CD4-positive, alpha-beta T cell (primary cell): ENCODE data around the gene C2CD5. TPM values are rescaled to one million over a fixed set of nuclear protein-coding genes. Genes with fewer than 3 reads are reported as not detected.

Source experiments
- ATAC-seq: fragments of 200-7000 bp; cut with Tn5 transposase; one replicate; pipeline ENCODE4 v1.10.0; 2022; ENCODE audit warnings: mild to moderate bottlenecking; ENCODE audit not compliant: poor library complexity
- CTCF ChIA-PET: fragments of 350-600 bp; sonication (Branson Sonifier 250); formaldehyde crosslinking; loops from one replicate; lab custom pipeline; 2021; ENCODE audit warnings: antibody characterized with exemption, inconsistent platforms; lab: Charles Lee
- POLR2A ChIA-PET: fragments of 350-600 bp; sonication (Branson Sonifier 250); formaldehyde crosslinking; loops from one replicate; lab custom pipeline; 2021; ENCODE audit warnings: antibody characterized with exemption, inconsistent platforms; lab: Charles Lee
- DNase-seq, 14 experiments: peaks; one replicate each; pipeline ENCODE4 v3.0.0-alpha.2; 2013 to 2020; ENCODE audit warnings: mixed read lengths in 2 of 14
- H3K27ac ChIP-seq, 2 donors: one replicate each; pipeline versions ENCODE4 v1.5.1 to v1.7.0; 2013; ENCODE audit warnings: low read length in 2 of 2, low read depth in 1 of 2, mild to moderate bottlenecking in 1 of 2
- H3K27me3 ChIP-seq, 2 experiments: 1 replicate in 1 of 2; 2 replicates in 1 of 2; pipeline versions ENCODE4 v1.6.1 to v1.7.0; 2013; ENCODE audit warnings: low read length in 2 of 2, control low read depth in 1 of 2, mild to moderate bottlenecking in 1 of 2, moderate library complexity in 1 of 2; ENCODE audit not compliant: insufficient read depth in 2 of 2, control insufficient read depth in 1 of 2
- H3K36me3 ChIP-seq: one replicate; pipeline ENCODE4 v1.6.1; 2013; ENCODE audit warnings: low read length, control low read depth; ENCODE audit not compliant: insufficient read depth
- H3K4me1 ChIP-seq: one replicate; pipeline ENCODE4 v1.6.1; 2013; ENCODE audit warnings: low read length, control low read depth; ENCODE audit not compliant: insufficient read depth
- H3K4me3 ChIP-seq: one replicate; pipeline ENCODE4 v1.5.1; 2013; ENCODE audit warnings: mild to moderate bottlenecking, low read length, moderate library complexity
- H3K9me3 ChIP-seq, 2 experiments: 1 replicate in 1 of 2; 2 replicates in 1 of 2; pipeline versions ENCODE4 v1.6.1 to v1.7.0; 2013; ENCODE audit warnings: low read length in 2 of 2, mild to moderate bottlenecking in 2 of 2, control low read depth in 1 of 2, moderate library complexity in 1 of 2; ENCODE audit not compliant: control insufficient read depth in 1 of 2, insufficient read depth in 1 of 2
- H3K27ac Mint-ChIP-seq: one replicate; pipeline ENCODE4 v1.8.0; 2020; ENCODE audit warnings: mixed read lengths
- H3K27me3 Mint-ChIP-seq: one replicate; pipeline ENCODE4 v1.8.0; 2021; ENCODE audit warnings: mixed read lengths
- H3K36me3 Mint-ChIP-seq: one replicate; pipeline ENCODE4 v1.8.0; 2021; ENCODE audit warnings: low read depth, mixed read lengths
- H3K4me1 Mint-ChIP-seq: one replicate; pipeline ENCODE4 v1.8.0; 2021; ENCODE audit warnings: low read depth, mixed read lengths
- H3K4me3 Mint-ChIP-seq: one replicate; pipeline ENCODE4 v1.8.0; 2020; ENCODE audit warnings: mild to moderate bottlenecking, mixed read lengths
- H3K9me3 Mint-ChIP-seq: one replicate; pipeline ENCODE4 v1.8.0; 2020; ENCODE audit warnings: mixed read lengths
- CTCF ChIP-seq: fragments of 200-600 bp; IDR thresholded peaks from one replicate; pipeline ENCODE4 v1.8.0; 2022; ENCODE audit warnings: antibody characterized with exemption, mild to moderate bottlenecking
- intact Hi-C, 2 experiments: fragments of 100-400 bp; cut with DNase I in 1 of 2; cut with micrococcal nuclease in 1 of 2; formaldehyde crosslinking; loops; one replicate each; pipeline versions ENCODE4 v1.15.1 to v1.9.0; 2023 to 2025; cut with DNase I, micrococcal nuclease
- total RNA-seq, 174 experiments: library from RNA in 2 of 174; stranded (reverse) in 2 of 174; gene quantifications; one replicate each; pipeline ENCODE4 v1.2.3 and lab custom pipeline; 2021 to 2026

Gene C2CD5
- total RNA-seq, 2 experiments from 2014 or later, result 21.8 to 23.2 TPM

GRCh38 chr12:22531205-22531604 is 13.1 kb downstream of the C2CD5 start:
- ATAC-seq (no peak), DNase-seq (no peak)
- H3K27me3 ChIP-seq, result no peaks in the 10 kb centered on the region
- peaks cover 59% of the 10 kb centered on the region for H3K36me3 Mint-ChIP-seq
- intact Hi-C loops, result no loop called here
- no peak overlapping the region for H3K27ac ChIP-seq
- no peaks in the 10 kb centered on the region for H3K4me1 ChIP-seq
- TF ChIP-seq CTCF, result no peak
- no peak overlapping the region for H3K27ac Mint-ChIP-seq
- H3K9me3 Mint-ChIP-seq, result no peaks in the 10 kb centered on the region
- no peaks in the 10 kb centered on the region for H3K27me3 Mint-ChIP-seq
- no peaks in the 10 kb centered on the region for H3K9me3 ChIP-seq
- CTCF ChIA-PET, result no interaction called here
- H3K4me3 ChIP-seq, result no peak overlapping the region
- H3K36me3 ChIP-seq, result peaks cover 35% of the 10 kb centered on the region
- H3K4me3 Mint-ChIP-seq, result no peak overlapping the region
- H3K4me1 Mint-ChIP-seq, result peaks cover 25% of the 10 kb centered on the region
- POLR2A ChIA-PET, result interaction anchor here (0.7 kb wide), 1 partner anchor 13 kb away, joined by 4 read pairs; the partner anchor contains the start of gene C2CD5

GRCh38 chr12:22529281-22530060 is 14.9 kb downstream of the C2CD5 start:
- CTCF ChIA-PET, result interaction anchor here (0.6 to 1.7 kb wide), 10 partner anchors 14 to 141 kb away, joined by 3 to 12 read pairs (median 3); partner anchors contain the start of genes C2CD5 and ETNK1
- Histone ChIP-seq H3K9me3 (no peaks in the 10 kb centered on the region), H3K36me3 (peaks cover 50% of the 10 kb centered on the region), H3K4me3 (no peak overlapping the region), H3K27ac (no peak overlapping the region), H3K27me3 (no peaks in the 10 kb centered on the region), H3K4me1 (no peaks in the 10 kb centered on the region)
- intact Hi-C loops, result loop anchor here in 1 of 2 experiments (1.0 kb wide), 1 partner anchor 103 kb away; no protein-coding TSS in a partner anchor
- no peak overlapping the region for H3K27ac Mint-ChIP-seq
- POLR2A ChIA-PET, result interaction anchor here (1.2 kb wide), 1 partner anchor 15 kb away, joined by 12 read pairs; the partner anchor contains the start of gene C2CD5
- peak in 3 of 14 experiments; percentile 62 to 63 (median 62) for DNase-seq
- no peak overlapping the region for H3K4me3 Mint-ChIP-seq
- ATAC-seq, result peak; percentile 94
- peaks cover 56% of the 10 kb centered on the region for H3K36me3 Mint-ChIP-seq
- peak; percentile 83 for TF ChIP-seq CTCF
- H3K27me3 Mint-ChIP-seq, result no peaks in the 10 kb centered on the region
- H3K4me1 Mint-ChIP-seq, result peaks cover 16% of the 10 kb centered on the region
- H3K9me3 Mint-ChIP-seq, result no peaks in the 10 kb centered on the region

- Mint-ChIP-seq H3K9me3 (no peaks in the 10 kb centered on the region), H3K4me1 (peaks cover 9% of the 10 kb centered on the region), H3K36me3 (peaks cover 60% of the 10 kb centered on the region), H3K4me3 (no peak overlapping the region), H3K27ac (no peak overlapping the region), H3K27me3 (no peaks in the 10 kb centered on the region)
- no peak overlapping the region for H3K27ac ChIP-seq
- no peak for TF ChIP-seq CTCF
- H3K27me3 ChIP-seq, result no peaks in the 10 kb centered on the region
- ATAC-seq (no peak), DNase-seq (no peak)
- intact Hi-C loops, result no loop called here
- no peaks in the 10 kb centered on the region for H3K9me3 ChIP-seq
- CTCF ChIA-PET, result interaction anchor here (0.9 kb wide), 1 partner anchor 12 kb away, joined by 3 read pairs; no protein-coding TSS in a partner anchor
- H3K4me3 ChIP-seq, result no peak overlapping the region
- peaks cover 54% of the 10 kb centered on the region for H3K36me3 ChIP-seq
- H3K4me1 ChIP-seq, result no peaks in the 10 kb centered on the region
- POLR2A ChIA-PET, result no interaction called here
These were observed 16.3 kb downstream of the C2CD5 start for GRCh38 chr12:22527999-22528398.
